Right atrium auricular region (tissue), 2 donors: Measurements from ENCODE around the gene PGM1. TPM values are rescaled to one million over a fixed set of nuclear protein-coding genes. Genes with fewer than 3 reads are reported as not detected.

Experiments used
- DNase-seq: peaks from one replicate; pipeline ENCODE4 v3.0.0-alpha.2; 2019; ENCODE audit warnings: low spot score
- H3K27ac ChIP-seq, 2 donors: fragments of 200-600 bp; sonication (generic); 1 replicate in 1 of 2; 2 replicates in 1 of 2; pipeline ENCODE4 v1.5.1; 2016 to 2019
- H3K27me3 ChIP-seq, 2 donors: fragments of 200-600 bp; sonication (generic); one replicate each; pipeline versions ENCODE4 v1.5.1 to v1.6.0; 2017 to 2019
- H3K36me3 ChIP-seq: fragments of 200-600 bp; sonication (generic); one replicate; pipeline ENCODE4 v1.5.1; 2016
- H3K4me1 ChIP-seq, 2 donors: fragments of 200-600 bp; sonication (generic); one replicate each; pipeline versions ENCODE4 v1.5.1 to v1.6.0; 2017 to 2019
- H3K4me3 ChIP-seq, 2 donors: fragments of 200-600 bp; sonication (generic); 1 replicate in 1 of 2; 2 replicates in 1 of 2; pipeline ENCODE4 v1.5.1; 2017 to 2019; ENCODE audit warnings: mild to moderate bottlenecking in 1 of 2, moderate library complexity in 1 of 2
- H3K9me3 ChIP-seq, 2 donors: fragments of 200-600 bp; sonication (generic); one replicate each; pipeline ENCODE4 v1.5.1; 2019
- total RNA-seq, 2 donors: library from RNA; depleted of rRNA; stranded (reverse); fragments of >200 nt; gene quantifications; one replicate each; pipeline ENCODE4 v1.1.0, GENCODE V29; 2016
- TF ChIP-seq, protein P1 (sequence below), 2 donors: fragments of 200-600 bp; sonication (generic); IDR thresholded peaks; one replicate each; pipeline ENCODE4 v1.5.1; 2019; ENCODE audit warnings: antibody characterized with exemption in 2 of 2

The PGM1 gene
- total RNA-seq, 2 donors from 2014 or later, result 171 to 258 TPM

DNA sequence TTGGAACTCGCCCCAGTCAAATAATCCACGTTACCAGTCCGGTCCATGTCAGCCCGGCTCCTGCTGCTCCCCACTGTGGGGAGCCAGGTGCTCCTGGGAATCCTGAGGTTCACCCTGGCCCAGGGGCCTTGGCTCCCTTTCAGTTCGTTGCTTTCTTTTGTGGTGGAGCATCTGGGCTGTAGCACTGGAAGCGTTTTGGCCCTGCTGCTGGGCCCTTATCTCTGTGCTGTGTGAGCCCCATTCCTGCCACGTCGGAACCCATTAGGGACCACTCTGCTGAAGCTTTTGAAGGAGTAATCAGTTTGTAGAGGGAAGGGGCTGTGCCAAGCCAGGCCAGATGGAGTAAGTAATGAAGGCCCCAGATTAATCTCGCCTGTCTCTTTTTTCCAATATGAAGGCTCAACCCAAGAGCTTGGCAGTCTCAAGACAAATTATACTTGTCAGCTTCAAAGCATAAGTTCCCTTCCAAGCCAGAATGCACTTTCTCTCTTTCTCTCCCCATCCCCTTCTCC is 82.3 kb downstream of the PGM1 start:
- no peak for DNase-seq
- peak overlapping the region in 1 of 2 donors; percentile 24 for H3K27ac ChIP-seq
- no peaks in the 10 kb centered on the region for H3K9me3 ChIP-seq
- no peak overlapping the region for H3K4me3 ChIP-seq
- peaks cover 0 to 8% of the 10 kb centered on the region in 2 donors for H3K4me1 ChIP-seq
- no peaks in the 10 kb centered on the region for H3K27me3 ChIP-seq
- H3K36me3 ChIP-seq, result no peaks in the 10 kb centered on the region
- TF ChIP-seq, protein P1, sequence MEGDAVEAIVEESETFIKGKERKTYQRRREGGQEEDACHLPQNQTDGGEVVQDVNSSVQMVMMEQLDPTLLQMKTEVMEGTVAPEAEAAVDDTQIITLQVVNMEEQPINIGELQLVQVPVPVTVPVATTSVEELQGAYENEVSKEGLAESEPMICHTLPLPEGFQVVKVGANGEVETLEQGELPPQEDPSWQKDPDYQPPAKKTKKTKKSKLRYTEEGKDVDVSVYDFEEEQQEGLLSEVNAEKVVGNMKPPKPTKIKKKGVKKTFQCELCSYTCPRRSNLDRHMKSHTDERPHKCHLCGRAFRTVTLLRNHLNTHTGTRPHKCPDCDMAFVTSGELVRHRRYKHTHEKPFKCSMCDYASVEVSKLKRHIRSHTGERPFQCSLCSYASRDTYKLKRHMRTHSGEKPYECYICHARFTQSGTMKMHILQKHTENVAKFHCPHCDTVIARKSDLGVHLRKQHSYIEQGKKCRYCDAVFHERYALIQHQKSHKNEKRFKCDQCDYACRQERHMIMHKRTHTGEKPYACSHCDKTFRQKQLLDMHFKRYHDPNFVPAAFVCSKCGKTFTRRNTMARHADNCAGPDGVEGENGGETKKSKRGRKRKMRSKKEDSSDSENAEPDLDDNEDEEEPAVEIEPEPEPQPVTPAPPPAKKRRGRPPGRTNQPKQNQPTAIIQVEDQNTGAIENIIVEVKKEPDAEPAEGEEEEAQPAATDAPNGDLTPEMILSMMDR (IDR thresholded peaks at IDR 0.05), result no peak

DNA sequence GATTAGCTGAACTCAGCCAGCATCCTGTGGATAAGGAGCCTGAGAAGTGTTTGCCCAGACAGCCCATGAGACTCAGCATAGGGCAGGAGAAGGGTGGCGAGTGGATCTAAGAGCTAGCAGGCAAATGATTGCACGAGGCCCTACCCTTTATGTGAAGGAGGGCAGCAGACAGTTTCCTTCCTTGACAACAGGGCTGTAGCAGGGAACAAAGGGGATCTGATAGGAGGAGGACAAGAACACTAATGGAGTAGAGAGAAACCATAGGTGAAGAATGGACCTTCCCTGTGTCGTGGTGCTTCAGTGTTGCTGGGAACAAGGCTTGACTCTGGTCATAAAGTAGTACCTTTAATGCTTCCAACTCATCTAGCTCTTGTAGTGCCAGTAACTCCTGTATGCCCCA is 84.3 kb downstream of the PGM1 start:
- Histone ChIP-seq H3K27ac (no peak overlapping the region), H3K4me3 (no peak overlapping the region), H3K27me3 (no peaks in the 10 kb centered on the region), H3K36me3 (no peaks in the 10 kb centered on the region), H3K4me1 (peaks cover 0 to 8% of the 10 kb centered on the region in 2 donors), H3K9me3 (no peaks in the 10 kb centered on the region)
- TF ChIP-seq, protein P1 (IDR thresholded peaks at IDR 0.05), result no peak
- DNase-seq, result no peak

DNA sequence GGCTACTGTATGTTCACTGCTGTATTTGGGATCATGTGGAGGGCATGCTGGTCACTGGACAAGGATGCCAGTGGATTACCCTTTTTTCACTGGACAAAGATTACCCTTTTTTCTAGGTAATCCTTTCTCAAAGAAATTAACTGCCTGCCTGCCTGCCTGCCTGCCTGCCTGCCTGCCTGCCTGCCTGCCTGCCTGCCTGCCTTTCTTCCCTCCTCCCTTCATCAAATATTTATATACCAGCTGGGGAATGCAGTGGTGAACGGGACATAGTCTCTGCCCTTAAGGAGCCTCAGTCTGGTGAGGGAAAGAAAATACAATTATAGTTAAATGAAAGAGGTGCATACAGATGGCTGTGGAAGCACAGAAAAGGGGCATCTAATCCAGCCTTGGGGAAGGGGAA is 85.0 kb downstream of the PGM1 start:
- TF ChIP-seq, protein P1 (IDR thresholded peaks at IDR 0.05), result no peak
- DNase-seq, result no peak
- Histone ChIP-seq H3K4me1 (peaks cover 0 to 8% of the 10 kb centered on the region in 2 donors), H3K27ac (no peak overlapping the region), H3K27me3 (no peaks in the 10 kb centered on the region), H3K9me3 (no peaks in the 10 kb centered on the region), H3K4me3 (no peak overlapping the region), H3K36me3 (no peaks in the 10 kb centered on the region)

DNA sequence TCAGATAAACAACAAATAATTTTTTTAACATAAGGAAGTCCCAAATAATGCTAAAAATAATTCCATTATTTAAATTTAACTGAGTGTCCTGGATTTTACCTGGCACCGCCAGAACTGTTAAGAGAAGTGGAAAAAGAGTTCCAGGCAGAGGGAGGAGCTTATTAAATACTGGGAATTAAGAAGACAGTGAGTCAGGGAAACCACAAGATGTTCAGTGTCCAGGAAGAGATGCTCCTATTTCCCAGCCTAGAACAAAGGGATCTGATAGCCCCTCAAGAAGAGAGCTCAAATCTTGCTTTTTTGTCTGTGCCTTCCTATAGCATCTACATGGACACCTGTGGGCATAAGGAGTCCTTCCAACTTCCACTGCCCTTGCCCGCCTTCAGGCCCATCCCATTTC is 85.9 kb downstream of the PGM1 start:
- TF ChIP-seq, protein P1 (IDR thresholded peaks at IDR 0.05), result no peak
- H3K27ac ChIP-seq, result no peak overlapping the region
- no peaks in the 10 kb centered on the region for H3K36me3 ChIP-seq
- H3K9me3 ChIP-seq, result no peaks in the 10 kb centered on the region
- H3K4me3 ChIP-seq, result no peak overlapping the region
- H3K27me3 ChIP-seq, result no peaks in the 10 kb centered on the region
- DNase-seq, result no peak
- peaks cover 0 to 8% of the 10 kb centered on the region in 2 donors for H3K4me1 ChIP-seq

DNA sequence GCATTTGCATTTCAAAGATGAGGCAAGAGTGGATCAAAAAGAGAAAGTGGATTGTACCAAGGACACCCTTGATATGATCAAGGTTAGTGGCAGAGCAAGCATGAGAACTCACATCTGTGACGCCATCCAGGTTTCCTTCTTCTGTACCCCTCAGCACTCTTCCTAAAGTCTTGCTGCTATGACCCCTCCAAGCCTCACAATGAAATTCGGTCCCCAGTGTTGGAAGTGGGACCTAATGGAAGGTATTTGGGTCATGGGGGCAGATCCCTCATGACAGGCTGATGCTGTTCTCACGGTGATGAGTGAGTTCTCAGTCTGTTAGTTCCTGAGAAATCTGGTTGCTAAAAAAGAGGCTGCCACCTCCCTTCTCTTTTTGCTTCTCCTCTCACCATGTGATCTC is 86.4 kb downstream of the PGM1 start:
- TF ChIP-seq, protein P1 (IDR thresholded peaks at IDR 0.05), result no peak
- no peak overlapping the region for H3K27ac ChIP-seq
- H3K4me3 ChIP-seq, result no peak overlapping the region

DNA sequence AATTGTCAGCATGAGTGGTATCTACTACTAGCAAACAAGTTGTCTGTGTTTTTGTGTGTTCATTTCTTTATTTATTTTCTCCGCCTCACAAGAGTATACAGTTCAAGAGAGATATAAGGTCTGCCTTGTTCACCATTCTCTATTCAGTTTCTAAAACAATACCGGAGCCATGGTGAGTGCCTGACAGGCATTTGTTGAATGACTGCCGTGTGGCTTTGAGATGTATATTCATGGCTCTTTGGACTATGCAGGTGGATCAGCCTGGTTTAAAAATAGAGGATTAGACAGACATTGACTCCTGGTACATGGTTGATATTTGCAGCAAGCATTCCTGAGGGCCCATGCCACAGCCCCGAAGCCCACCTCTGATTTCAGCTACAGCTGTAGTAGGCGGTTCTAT is 89.7 kb downstream of the PGM1 start:
- Histone ChIP-seq H3K4me3 (no peak overlapping the region), H3K36me3 (no peaks in the 10 kb centered on the region), H3K27ac (no peak overlapping the region), H3K9me3 (no peaks in the 10 kb centered on the region), H3K27me3 (no peaks in the 10 kb centered on the region), H3K4me1 (no peaks in the 10 kb centered on the region)
- no peak for DNase-seq
- TF ChIP-seq, protein P1 (IDR thresholded peaks at IDR 0.05), result no peak

More for the DNA sequence above, 86.4 kb downstream of the PGM1 start:
- no peak for DNase-seq
- Histone ChIP-seq H3K9me3 (no peaks in the 10 kb centered on the region), H3K27me3 (no peaks in the 10 kb centered on the region), H3K4me1 (peaks cover 0 to 6% of the 10 kb centered on the region in 2 donors), H3K36me3 (no peaks in the 10 kb centered on the region)
